Measurements from ENCODE around the gene EBI3.
A peak's percentile ranks its signal among the peaks of the same experiment; 100 is the strongest.
"Not testable (repeated sequence)": the region's sequence is repeated elsewhere in the genome, so short reads cannot be mapped to it uniquely, and the experiment has no call there.

The EBI3 gene

DNA sequence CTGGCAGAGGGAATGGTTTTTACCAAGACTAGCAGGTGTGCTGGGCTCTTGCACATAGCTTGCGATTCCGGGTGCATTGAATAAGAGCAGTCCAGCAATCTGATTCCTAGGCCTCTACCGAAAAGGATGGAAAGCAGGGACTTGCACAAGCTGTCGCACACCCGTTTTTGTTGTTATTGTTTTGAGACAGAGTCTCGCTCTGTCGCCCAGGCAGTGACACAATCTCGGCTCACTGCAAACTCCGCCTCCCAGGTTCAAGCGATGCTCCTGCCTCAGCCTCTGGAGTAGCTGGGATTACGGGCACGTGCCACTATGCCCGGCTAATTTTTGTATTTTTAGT, 5.5 kb downstream of the EBI3 start:
- no peak for FAIRE-seq

DNA sequence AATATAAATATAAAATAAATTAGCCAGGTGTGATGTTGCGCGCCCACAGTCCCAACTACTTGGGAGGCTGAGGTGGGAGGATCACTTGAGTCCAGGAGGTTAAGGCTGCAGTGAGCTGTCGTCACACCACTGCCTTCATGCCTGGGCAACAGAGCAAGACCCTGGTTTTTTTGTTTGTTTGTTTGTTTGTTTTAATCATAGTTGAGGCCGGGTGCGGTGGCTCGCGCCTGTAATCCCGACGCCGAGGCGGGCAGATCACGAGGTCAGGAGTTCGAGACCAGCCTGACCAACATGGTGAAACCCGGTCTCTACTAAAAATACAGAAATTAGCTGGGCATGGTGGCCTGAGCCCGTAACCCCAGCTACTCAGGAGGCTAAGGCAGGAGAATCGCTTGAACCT, 8.2 kb downstream of the EBI3 start:
- not testable (repeated sequence) for FAIRE-seq

DNA sequence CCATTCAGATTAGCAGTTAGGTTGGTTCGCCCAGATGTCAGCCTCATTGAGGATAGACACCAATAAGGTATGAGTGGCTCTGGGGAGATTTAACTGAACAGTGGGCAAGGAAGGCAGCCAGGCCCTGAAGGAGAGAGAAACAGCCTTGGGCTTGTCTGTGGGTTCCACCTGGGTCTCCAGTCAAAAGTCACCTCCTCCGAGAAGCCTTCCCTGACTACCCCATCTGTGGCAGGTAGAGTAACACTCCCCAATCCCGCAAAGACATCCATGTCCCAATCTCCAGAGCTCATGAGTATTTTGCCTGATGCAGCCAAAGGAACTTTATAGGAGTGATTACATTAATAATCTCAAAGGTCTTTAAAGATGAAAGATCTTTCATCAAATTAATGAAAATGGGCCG, 9.5 kb downstream of the EBI3 start:
- FAIRE-seq, result no peak

DNA sequence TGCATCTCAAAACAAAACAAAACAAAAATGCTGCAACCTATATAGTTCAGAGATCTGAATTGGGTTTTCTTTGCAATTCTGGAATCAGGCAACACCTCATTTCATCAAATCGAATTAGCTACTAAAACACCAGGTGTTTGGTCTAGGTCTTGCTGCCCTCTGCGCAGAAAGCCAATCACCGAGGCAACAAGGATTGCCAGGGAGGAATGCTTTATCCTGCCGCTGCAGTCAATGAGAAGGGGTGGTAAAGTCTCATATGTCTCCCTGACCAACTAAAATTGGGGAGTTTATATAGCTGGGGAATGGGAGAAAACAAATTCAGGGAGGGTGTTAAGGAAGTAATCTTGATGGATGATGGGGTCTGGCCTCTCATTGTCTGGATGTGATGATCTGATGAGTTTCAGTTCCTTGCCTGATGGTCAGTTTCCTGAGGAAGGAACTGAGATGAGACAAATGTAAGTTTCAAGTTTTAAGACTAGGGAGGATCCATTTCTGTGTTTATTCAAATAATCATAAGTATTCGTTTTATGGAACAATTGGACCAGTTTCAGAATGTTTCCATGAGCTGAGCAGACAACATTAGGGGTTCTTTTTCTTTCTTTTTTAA, 12.6 kb downstream of the EBI3 start:
- FAIRE-seq, result no peak

DNA sequence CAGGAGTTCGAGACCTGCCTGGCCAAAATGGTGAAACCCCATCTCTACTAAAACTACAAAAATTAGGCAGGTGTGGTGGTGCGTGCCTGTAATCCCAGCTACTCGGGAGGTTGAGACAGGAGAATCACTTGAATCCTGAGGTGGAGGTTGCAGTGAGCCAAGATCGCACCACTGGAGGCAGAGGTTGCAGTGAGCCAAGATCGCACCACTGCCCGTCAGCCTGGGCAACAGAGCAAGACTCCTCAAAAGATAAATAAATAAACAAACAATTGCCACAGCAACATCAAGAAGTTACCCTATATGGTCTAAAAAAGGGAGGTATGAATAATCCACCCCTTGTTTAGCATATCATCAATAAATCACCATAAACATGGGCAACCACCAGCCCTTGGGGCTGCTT, 16.6 kb downstream of the EBI3 start:
- not testable (repeated sequence) for FAIRE-seq

DNA sequence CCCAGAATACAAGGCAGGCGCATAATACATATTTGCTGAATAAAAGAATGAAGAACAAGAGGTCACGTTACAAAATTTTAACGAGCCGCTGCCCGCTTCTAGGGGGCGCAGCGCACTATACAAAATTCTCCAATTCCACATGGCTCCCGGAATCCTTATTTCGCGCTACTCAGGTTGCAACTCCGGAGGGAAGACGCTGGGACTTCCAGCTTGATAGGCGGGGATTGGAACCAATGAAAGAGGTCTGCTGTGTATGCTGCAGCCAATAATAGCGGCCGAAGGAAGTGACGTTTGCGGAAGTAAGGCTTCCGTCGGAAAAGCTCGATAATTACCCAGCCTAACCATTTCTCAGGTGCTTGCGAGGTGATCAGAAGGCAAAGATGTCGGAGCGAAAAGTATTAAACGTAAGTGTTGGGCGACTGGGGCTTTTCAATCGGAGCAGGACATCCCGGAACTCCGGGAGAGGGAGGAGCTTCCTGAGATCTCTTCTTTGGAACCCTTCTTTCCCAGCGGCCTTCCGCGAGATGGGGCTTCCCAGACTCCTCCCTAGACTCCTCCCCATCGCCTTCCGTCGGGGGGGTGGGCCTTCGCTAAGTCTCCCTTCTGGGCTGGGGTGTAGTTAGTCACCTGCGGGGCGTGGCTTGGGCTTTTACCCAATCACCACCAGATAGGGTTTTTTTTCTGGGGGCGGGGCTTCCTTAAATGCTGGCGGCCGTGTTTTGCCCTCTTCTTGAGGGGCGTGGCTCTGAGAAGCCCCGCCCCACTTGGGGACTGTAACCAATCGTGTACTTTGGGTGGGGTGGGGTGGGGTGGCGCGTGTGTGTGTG, 17.7 kb downstream of the EBI3 start, which contains the start of gene YJU2:
Gene YJU2, plus strand, starts transcription at position 314 of the 827 bp plus-strand sequence. Its CDS starts 67 bp downstream, at position 381.
- peak; percentile 98 for FAIRE-seq

DNA sequence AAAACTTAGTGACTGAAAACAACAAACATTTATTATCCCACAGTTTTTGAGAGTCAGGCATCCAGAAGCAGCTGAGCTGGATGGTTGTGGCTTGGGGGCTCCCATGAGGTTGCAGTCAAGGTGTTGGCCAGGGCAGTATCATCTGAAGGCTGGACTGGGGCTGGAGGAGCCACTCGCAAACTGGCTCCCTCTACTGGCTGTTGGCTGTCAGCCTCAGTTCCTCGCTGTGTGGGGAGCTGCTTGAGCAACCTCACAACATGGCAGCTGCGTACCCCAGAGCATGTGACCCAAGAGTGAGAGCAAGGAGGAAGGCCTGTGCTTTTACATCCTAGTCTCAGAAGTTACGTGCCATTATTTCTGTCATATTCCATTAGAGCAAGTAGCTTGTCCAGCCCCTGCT, 27.2 kb downstream of the EBI3 start:
- no peak for FAIRE-seq

DNA sequence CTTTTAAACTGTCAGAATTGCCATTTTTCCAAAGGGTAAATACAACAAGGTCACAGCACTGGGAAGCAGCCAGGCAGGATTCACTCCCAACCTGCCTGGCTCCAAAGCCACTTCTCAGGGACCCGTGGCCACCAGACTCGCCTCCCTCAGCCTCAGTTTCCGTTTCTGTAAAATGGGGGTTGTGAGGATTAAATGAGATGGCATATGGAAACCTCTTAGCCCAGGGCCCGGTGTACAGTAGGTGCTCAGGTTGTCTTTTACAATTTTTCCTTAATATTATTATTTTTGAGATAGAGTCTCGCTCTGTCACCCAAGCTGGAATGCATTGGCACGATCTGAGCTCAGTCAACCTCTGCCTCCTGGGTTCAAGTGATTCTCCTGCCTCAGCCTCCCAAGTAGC, 27.7 kb downstream of the EBI3 start:
- no peak for FAIRE-seq

DNA sequence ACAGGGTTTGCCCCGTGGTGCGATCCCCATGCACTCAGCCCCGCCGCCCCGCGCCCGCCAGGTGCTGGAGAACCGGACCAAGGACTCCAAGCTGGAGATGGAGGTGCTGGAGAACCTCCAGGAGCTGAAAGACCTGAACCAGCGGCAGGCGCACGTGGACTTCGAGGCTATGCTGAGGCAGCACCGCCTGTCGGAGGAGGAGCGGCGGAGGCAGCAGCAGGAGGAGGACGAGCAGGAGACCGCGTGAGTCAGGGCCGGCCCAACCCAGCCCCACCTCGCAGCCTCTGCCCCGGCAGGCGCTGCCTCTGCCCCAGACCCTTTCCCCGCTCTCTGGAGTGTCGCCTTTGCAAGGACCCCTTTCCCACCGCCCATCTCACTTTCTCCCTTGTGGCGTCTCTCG, 28.9 kb downstream of the EBI3 start:
- FAIRE-seq, result no peak

DNA sequence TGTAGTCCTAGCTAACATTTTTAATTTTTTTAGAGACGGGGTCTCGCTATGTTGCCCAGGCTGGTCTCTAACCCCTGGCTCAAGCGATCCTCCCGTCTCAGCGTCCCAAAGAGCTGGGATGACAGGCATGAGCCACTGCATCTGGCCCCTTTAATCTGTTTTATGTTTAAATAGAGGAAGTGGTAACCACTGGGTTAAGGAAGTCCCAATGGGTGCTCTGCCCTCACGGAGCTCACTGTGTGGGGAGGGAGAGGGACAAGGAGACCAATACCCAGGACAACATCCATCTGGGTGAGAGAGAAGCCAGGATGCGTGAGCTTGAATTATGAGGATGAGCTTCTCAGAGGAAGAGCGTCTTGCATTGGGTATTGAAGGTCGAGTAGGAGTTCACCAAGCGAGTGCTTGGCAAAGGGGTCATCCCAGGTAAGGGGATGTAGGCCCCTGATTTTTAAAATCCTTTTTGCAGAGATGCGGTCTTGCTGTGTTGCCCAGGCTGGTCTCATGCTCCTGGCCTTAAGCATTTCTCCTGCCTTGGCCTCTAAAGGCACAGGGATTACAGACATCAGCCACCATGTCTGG, 31.4 kb downstream of the EBI3 start:
- FAIRE-seq, result no peak

DNA sequence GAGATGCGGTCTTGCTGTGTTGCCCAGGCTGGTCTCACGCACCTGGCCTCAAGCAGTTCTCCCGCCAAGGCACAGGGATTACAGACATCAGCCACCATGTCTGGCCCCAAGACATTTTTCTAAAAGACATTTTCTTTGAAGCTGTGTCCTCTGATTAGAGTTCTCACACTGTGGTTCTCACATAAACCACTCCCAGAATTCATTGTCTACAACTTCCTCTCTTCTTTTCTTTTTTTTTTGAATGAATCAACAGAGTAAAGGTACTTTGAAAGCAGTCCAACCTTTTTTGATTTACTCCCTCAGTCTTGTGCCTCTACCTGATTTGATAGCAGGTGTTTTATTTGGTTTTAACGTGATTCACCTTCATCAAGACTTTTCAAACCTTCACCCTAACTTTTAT, 35.5 kb downstream of the EBI3 start:
- FAIRE-seq, result no peak

DNA sequence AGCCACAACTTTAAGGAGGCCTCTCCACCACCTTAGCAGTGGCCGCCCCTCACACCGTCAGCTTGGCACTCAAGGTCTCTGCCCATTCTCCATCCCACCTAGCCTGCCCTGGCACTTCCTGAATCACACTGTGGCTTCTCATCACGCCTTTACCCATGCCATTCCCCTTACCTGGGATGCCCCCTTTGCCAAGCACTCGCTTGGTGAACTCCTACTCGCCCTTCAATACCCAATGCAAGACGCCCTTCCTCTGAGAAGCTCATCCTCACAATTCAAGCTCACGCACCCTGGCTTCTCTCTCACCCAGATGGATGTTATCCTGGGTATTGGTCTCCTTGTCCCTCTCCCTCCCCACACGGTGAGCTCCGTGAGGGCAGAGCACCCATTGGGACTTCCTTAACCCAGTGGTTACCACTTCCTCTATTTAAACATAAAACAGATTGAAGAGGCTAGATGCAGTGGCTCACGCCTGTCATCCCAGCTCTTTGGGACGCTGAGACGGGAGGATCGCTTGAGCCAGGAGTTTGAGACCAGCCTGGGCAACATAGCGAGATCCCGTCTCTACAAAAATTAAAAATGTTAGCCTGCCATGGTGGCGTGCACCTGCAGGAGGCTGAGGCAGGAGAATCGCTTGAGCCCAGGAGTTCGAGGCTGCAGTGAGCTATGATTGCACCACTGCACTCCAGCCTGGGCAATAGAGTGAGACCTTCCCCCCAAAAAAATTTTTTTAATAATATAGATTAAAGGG, 37.1 kb downstream of the EBI3 start:
- no peak for FAIRE-seq

DNA sequence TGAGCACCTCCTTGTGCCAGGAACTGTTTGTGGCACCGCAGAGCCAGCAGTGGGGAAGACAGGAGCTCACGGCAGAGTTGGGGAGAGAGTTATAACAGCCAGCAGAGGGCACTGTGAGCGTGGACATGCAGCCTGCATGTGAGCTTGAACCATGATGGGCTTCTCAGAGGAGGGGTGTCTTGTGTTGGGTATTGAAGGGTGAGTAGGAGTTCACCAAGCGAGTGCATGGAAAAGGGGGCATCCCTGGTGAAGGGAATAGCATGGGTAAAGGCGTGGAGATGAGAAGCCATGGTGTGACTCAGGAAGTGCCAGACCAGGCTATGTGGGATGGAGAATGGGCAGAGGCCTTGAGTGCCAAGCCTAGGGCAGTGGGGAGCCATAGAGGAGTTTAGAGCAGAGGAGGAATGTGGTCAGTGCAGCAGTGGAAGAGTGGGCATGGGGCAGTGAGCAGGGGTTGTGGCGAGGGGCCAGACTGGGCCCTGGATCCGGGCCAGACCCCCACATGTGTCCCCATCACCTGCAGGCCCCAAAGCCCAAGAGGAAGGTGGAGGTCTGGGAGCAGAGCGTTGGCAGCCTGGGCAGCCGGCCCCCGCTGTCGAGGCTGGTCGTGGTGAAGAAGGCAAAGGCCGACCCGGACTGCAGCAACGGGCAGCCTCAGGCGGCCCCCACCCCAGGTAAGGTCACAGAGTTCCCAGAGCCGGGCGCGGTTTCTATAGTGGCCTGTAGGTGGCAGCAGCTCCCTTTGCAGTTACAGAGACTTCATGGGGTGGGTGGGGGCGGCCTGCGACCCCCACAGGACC, 38.0 kb downstream of the EBI3 start:
- FAIRE-seq, result peak; percentile 37

DNA sequence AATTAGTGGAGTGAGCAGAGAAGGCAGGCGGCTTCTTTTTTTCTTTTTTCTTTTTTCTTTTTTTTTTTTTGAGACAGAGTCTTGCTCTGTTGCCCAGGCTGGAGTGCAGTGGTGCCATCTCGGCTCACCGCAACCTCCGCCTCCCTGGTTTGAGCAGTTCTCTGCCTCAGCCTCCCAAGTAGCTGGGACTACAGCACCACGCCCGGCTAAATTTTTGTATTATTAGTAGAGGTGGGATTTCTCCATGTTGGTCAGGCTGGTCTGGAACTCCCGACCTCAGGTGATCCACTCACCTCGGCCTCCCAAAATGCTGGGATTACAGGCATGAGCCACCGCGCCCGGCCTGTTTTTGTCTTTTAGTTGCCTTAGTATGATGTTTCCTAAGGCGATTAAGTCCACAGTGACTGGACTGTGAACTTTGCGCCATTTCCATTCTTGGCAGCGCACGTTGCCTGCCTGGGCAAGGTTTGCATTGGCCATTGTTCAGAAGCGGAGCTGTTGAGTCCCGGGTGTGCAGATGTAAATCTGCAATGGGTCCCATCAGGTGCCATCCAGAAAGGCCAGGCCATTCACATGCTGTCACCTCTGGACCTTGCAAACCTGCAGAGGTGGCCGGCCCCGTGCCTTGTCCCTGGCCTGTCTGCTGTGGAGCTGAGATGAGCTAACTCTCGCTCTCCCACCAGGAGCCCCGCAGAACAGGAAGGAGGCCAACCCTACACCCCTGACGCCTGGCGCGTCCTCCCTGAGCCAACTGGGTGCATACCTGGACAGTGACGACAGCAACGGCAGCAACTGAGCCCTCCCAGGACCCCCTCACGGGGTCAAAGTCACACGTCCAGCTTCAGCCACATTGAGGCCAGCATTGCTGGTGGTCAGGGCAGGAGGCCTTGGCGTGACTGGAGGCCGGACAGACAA, 38.8 kb downstream of the EBI3 start:
- FAIRE-seq, result no peak

DNA sequence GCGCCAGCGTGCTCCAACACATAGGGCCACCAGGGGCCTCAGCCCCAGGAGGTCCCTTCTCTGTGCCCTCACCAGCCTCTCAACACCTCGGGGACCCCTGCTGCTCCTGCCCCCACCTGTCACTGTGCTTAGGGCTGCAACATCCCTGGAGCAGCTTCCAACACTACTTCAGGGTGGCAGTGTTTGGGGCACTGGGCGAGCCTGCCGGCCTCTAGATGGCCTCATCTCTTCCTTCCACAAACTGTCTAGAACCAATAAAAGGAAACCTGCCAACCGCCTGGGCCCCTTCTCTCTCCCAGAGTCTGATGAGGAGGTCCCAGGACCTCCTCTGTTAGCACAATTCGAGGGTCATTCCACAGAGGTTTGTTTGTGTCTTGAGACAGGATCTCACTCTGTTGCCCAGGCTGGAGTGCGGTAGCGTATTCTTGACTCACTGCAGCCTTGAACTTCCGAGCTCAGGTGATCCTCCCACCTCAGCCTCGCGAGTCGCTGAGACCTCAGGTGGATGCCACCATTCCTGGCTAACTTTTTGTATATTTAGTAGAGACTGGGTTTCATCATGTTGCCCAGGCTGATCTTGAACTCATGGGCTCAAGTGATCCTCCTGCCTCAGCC, 39.6 kb downstream of the EBI3 start:
- FAIRE-seq, result no peak

DNA sequence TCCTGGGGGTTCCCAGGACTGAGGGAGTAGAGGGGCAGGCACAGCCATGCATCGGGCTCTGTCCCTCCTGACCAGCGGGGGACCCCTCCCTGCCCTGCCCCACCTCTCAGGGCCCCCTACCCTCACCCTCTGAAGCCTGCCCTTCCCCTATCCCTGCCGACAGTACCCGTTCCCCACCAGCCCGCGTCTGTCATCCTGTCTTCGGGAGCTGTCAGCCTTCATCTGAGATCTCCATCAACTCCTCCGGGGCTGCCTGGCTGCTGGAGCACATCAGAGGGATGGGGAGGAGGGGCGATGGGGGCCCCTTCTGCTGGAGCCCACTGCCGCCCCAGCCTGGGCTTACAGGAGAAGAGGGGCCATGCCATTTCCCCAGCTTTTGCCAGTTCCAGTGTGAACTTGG, 43.6 kb downstream of the EBI3 start:
- FAIRE-seq, result no peak

DNA sequence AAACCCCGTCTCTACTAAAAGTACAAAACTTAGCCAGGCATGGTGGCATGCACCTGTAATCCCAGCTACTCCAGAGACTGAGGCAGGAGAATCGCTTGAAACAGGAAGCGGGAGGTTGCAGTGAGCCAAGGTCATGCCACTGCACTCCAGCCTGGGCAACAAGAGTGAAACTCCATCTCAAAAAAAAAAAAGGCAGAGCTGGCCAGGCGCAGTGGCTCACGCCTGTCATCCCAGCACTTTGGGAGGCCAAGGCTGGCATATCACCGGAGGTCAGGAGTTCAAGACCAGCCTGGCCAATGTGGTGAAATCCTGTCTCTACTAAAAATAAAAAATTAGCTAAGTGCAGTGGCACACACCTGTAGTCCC, 45.0 kb downstream of the EBI3 start:
- FAIRE-seq, result not testable (repeated sequence)

DNA sequence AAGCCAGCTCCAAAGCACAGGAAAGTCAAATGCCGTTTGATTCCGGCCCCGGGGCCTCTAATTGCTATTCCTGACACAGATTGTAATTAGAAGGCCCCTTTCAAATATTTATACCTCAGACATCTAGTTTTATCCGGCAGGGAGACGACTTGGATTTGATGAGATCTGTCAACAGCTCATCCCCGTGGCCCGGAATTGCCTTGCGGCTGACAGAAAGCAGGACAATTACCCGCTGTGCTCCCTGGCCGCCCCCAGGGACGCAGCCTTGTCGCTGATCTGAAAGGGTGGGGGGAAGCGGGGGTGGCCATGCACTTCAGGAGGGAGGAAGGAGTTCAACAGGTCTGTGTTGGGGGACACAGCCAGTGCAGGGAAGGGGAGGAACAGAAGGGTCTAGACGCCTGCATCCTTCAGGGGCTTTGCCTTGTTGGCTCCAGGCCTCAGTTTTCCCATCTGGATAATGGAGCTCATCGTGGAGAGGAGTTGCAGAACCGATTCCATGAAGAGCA, 47.9 kb downstream of the EBI3 start:
- no peak for FAIRE-seq

DNA sequence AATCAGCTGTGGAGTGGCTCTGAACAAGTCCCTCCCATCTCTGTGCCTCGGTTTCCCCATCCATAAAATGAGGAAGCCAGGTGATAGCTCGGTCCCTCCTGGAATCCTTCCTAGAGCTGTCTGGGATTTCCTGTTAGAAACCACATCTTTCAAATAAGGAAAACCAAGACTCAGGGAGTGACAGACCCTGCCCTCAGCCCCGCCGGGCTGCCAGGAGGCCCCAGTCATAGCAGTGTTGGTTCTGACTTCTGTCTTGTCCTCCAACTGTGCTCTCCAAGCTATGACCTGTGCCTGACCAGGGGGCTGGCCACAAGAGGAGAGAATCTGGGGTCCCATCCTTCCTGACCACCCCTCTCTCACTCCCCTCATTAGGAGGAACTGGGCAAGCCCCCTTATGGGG, 48.7 kb downstream of the EBI3 start:
- no peak for FAIRE-seq

DNA sequence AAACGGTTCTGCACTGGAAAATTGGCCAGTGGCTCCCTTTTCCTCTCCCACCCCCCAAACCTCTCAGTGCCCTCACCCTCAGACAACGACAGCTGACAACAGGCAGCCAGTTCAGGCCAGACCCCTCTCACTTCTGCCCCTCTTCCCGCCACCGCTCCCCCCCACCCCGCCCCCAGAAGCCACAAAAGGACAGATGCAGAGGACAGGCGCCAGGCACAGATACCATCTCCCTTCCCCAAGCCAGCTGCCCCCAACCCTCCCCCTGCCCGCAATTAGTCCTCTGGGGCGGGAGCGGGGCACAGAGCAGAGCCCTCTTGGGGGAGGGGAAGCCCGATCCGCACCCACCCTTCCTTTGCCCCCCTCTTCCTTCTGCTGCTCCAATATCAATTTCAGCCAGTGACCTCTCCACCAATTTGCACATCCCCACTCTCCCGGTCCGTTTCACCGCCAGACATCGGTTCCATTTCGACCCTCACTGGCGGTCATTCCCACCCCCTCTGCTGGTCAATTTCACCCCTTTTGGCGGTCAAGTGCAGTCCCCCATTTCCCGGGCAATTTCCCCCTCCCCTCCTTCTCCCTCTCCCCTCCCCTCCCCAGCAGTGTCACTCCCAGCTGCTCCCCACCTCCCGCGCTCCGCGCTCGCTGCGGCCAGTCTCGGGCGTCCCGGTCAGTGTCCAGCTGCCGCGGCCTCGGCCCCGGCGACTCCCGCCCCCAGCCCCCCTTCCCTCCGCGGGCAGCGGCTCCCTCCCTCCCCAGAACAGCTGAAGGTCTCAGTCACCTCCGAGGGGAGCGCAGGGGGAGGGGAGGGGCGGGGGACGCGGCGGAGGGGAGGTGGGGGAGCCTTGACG, 49.3 kb downstream of the EBI3 start, which contains the start of gene SHD:
Gene SHD, plus strand, starts transcription at position 848 of the 848 bp plus-strand sequence. CDS start 798 bp downstream, outside the sequence.
- FAIRE-seq, result no peak
